Kidney (tissue), 14 donors: ENCODE results near the gene SUV39H2. TPM values are rescaled to one million over a fixed set of nuclear protein-coding genes. Genes with fewer than 3 reads are reported as not detected.

Experiments
- DNase-seq, 5 donors: peaks; one replicate each; pipeline ENCODE4 v3.0.0-alpha.2; 2013 to 2020
- FAIRE-seq: peaks from 2 replicates; lab custom pipeline; 2012; peaks lifted over from hg19 to GRCh38; lab: Jason Lieb, UNC
- H3K27ac ChIP-seq, 2 donors: one replicate each; pipeline ENCODE4 v1.7.0; 2013; ENCODE audit warnings: low read depth in 2 of 2, low read length in 2 of 2, inconsistent platforms in 1 of 2
- H3K27me3 ChIP-seq: one replicate; pipeline ENCODE4 v1.7.1; 2013; ENCODE audit warnings: low read length, inconsistent platforms; ENCODE audit not compliant: control insufficient read depth, insufficient read depth
- H3K36me3 ChIP-seq, 3 donors: one replicate each; pipeline versions ENCODE4 v1.7.0 to v1.7.1; 2013; ENCODE audit warnings: low read length in 3 of 3, control low read depth in 1 of 3, inconsistent platforms in 1 of 3; ENCODE audit not compliant: insufficient read depth in 3 of 3, control insufficient read depth in 2 of 3
- H3K4me1 ChIP-seq, 3 donors: one replicate each; pipeline versions ENCODE4 v1.7.0 to v1.7.1; 2013; ENCODE audit warnings: low read length in 3 of 3, inconsistent platforms in 1 of 3, low read depth in 1 of 3; ENCODE audit not compliant: control insufficient read depth in 2 of 3, insufficient read depth in 2 of 3
- H3K4me3 ChIP-seq, 3 donors: one replicate each; pipeline versions ENCODE4 v1.7.0 to v1.8.1; 2013; ENCODE audit warnings: low read length in 3 of 3, control low read depth in 1 of 3, inconsistent platforms in 1 of 3
- H3K9ac ChIP-seq, 3 donors: one replicate each; pipeline versions ENCODE4 v1.7.0 to v1.7.1; 2013; ENCODE audit warnings: low read length in 3 of 3, control low read depth in 1 of 3, inconsistent platforms in 1 of 3
- H3K9me3 ChIP-seq, 3 donors: one replicate each; pipeline versions ENCODE4 v1.7.0 to v1.7.1; 2013; ENCODE audit warnings: low read length in 3 of 3, control low read depth in 1 of 3, inconsistent platforms in 1 of 3; ENCODE audit not compliant: control insufficient read depth in 2 of 3, insufficient read depth in 1 of 3
- CTCF ChIP-seq: IDR thresholded peaks from 3 replicates; pipeline ENCODE4 v1.5.1; 2012; ENCODE audit warnings: mild to moderate bottlenecking, moderate library complexity, borderline replicate concordance; ENCODE audit not compliant: insufficient read depth; ENCODE audit errors: extremely low read depth
- intact Hi-C: fragments of 100-400 bp; cut with DNase I; formaldehyde crosslinking; loops from one replicate; pipeline ENCODE4 v1.11.1; 2022
- polyA plus RNA-seq: library from polyadenylated mRNA; stranded (reverse); fragments of 350-450 nt; fragmentation: Illumina TruSeq; extraction: RNeasy Lipid Tissue Mini Kit (QIAGEN cat#74804); gene quantifications from one replicate; pipeline ENCODE4 v1.2.3, GENCODE V29; 2014; ENCODE audit warnings: low read depth, low replicate concordance; ENCODE audit not compliant: insufficient read depth
- total RNA-seq: library from RNA; stranded (reverse); fragmentation: NEBNext Ultra II Directional; extraction: Animal tissue kit (Norgen Biotek cat#: 25700); gene quantifications from one replicate; pipeline ENCODE4 v1.2.1, GENCODE V29; 2021
- donor health status: control.
- donor health status: control.
- donor health status: control.
- donor health status: control.
- donor health status: control.
- donor health status: DM: yes; HTN: yes; CAD: no.
- donor health status: Normal renal cell carcinoma (clear cell type).

Gene SUV39H2
- total and polyA plus RNA-seq, 2 donors from 2014 or later: 3.8 to 5.1 TPM

- Histone ChIP-seq H3K9me3 (no peaks in the 10 kb centered on the region), H3K4me1 (peaks cover 2 to 12% (median 5%) of the 10 kb centered on the region in 3 donors), H3K27me3 (no peaks in the 10 kb centered on the region), H3K27ac (no peak overlapping the region), H3K36me3 (peaks cover 7 to 43% (median 26%) of the 10 kb centered on the region in 3 donors), H3K9ac (peak overlapping the region; percentile 61 to 85 (median 81)), H3K4me3 (peak overlapping the region; percentile 87 to 92 (median 91))
- DNase-seq: peak in 1 of 5 donors; percentile 20
- no peak for FAIRE-seq
- TF ChIP-seq CTCF: no peak
- intact Hi-C loops: no loop called here
Measured at GRCh38 chr10:14839305-14839695, 39.4 kb upstream of the SUV39H2 start.

GRCh38 chr10:14840178-14840577 is 38.5 kb upstream of the SUV39H2 start:
- no peaks in the 10 kb centered on the region for H3K27me3 ChIP-seq
- TF ChIP-seq CTCF: no peak
- no peak overlapping the region for H3K9ac ChIP-seq
- peaks cover 4 to 44% (median 29%) of the 10 kb centered on the region in 3 donors for H3K36me3 ChIP-seq
- H3K4me1 ChIP-seq: peaks cover 2 to 12% (median 5%) of the 10 kb centered on the region in 3 donors
- FAIRE-seq: no peak
- intact Hi-C loops: no loop called here
- DNase-seq: no peak
- no peak overlapping the region for H3K4me3 ChIP-seq
- H3K9me3 ChIP-seq: no peaks in the 10 kb centered on the region
- no peak overlapping the region for H3K27ac ChIP-seq

GRCh38 chr10:14843327-14843988 is 35.2 kb upstream of the SUV39H2 start:
- intact Hi-C loops: no loop called here
- Histone ChIP-seq H3K27ac (no peak overlapping the region), H3K4me3 (no peak overlapping the region), H3K27me3 (no peaks in the 10 kb centered on the region), H3K9me3 (no peaks in the 10 kb centered on the region), H3K4me1 (peaks cover 0 to 7% (median 0%) of the 10 kb centered on the region in 3 donors), H3K9ac (no peak overlapping the region), H3K36me3 (peaks cover 3 to 44% (median 29%) of the 10 kb centered on the region in 3 donors)
- DNase-seq (no peak), FAIRE-seq (no peak)
- no peak for TF ChIP-seq CTCF

- Histone ChIP-seq H3K36me3 (peaks cover 5 to 44% (median 29%) of the 10 kb centered on the region in 3 donors), H3K4me1 (no peaks in the 10 kb centered on the region), H3K27ac (no peak overlapping the region), H3K27me3 (no peaks in the 10 kb centered on the region), H3K9ac (no peak overlapping the region), H3K9me3 (no peaks in the 10 kb centered on the region), H3K4me3 (no peak overlapping the region)
- FAIRE-seq (no peak), DNase-seq (no peak)
- intact Hi-C loops: no loop called here
- no peak for TF ChIP-seq CTCF
Measured at GRCh38 chr10:14844948-14845347, 33.7 kb upstream of the SUV39H2 start.
